SK-N-SH (cell line): ENCODE data around the gene AGXT2.

ENCODE experiments used
- CTCF ChIP-seq: fragments of 200-600 bp; sonication (generic); IDR thresholded peaks from 2 replicates; pipeline ENCODE4 v1.6.1; 2017; ENCODE audit warnings: antibody characterized with exemption, mild to moderate bottlenecking, moderate library complexity
- EP300 ChIP-seq, 2 experiments: IDR thresholded peaks; 2 replicates each; pipeline versions ENCODE4 v1.4.0 to v1.6.1; 2012; ENCODE audit warnings: borderline replicate concordance in 1 of 2, low read depth in 1 of 2, low read length in 1 of 2
- EZH2phosphoT487 ChIP-seq: fragments of 200-600 bp; sonication (generic); IDR thresholded peaks from 2 replicates; pipeline ENCODE4 v1.6.1; 2017; ENCODE audit warnings: low read depth, mixed run types, mild to moderate bottlenecking, antibody characterized with exemption, moderate library complexity, borderline replicate concordance
- MAX ChIP-seq: IDR thresholded peaks from 2 replicates; pipeline ENCODE4 v1.4.0; 2012; ENCODE audit warnings: low read depth
- MXI1 ChIP-seq: IDR thresholded peaks from 2 replicates; pipeline ENCODE4 v1.6.1; 2012; ENCODE audit warnings: mild to moderate bottlenecking, low read depth, low read length, improper control_type of control experiment
- POLR2AphosphoS5 ChIP-seq: IDR thresholded peaks from 2 replicates; pipeline ENCODE4 v1.6.1; 2012; ENCODE audit warnings: low read depth, low read length
- RAD21 ChIP-seq: IDR thresholded peaks from 2 replicates; pipeline ENCODE4 v1.6.1; 2012; ENCODE audit warnings: mild to moderate bottlenecking, low read length
- RFX5 ChIP-seq: IDR thresholded peaks from 2 replicates; pipeline ENCODE4 v1.6.1; 2012; ENCODE audit warnings: mild to moderate bottlenecking, improper control_type of control experiment, low read length
- TAF1 ChIP-seq: IDR thresholded peaks from 2 replicates; pipeline ENCODE4 v1.6.1; 2012; ENCODE audit warnings: low read depth, mild to moderate bottlenecking, low read length, moderate library complexity, borderline replicate concordance
- ZBTB33 ChIP-seq: IDR thresholded peaks from 2 replicates; pipeline ENCODE4 v1.4.0; 2012; ENCODE audit warnings: low read depth, borderline replicate concordance

- TF ChIP-seq ZBTB33, result no peak
- TF ChIP-seq RAD21, result no peak
- TF ChIP-seq CTCF, result no peak
- TF ChIP-seq TAF1, result no peak
- no peak for TF ChIP-seq MAX
- TF ChIP-seq POLR2AphosphoS5, result no peak
- TF ChIP-seq EZH2phosphoT487, result no peak
- no peak for TF ChIP-seq RFX5
- TF ChIP-seq MXI1, result no peak
- TF ChIP-seq EP300 (IDR thresholded peaks at IDR 0.05; ENCODE audit: borderline replicate concordance in 1 of 2, low read depth in 1 of 2, low read length in 1 of 2), result no peak
These were observed 49.2 kb upstream of the AGXT2 start for GRCh38 chr5:35096932-35097331.
